HL-60 (cell line): Measurements from ENCODE around the gene SNAPIN.

Source experiments
- DNase-seq, 2 experiments: peaks; one replicate each; pipeline ENCODE4 v3.0.0-alpha.2; 2010 to 2020; ENCODE audit warnings: low read depth in 1 of 2, low spot score in 1 of 2
- H3K27ac ChIP-seq: fragments of 250-450 bp; sonication (Bioruptor Pico); replicated peaks from 2 replicates; pipeline ENCODE4 v1.5.1; 2020; ENCODE audit warnings: mild to moderate bottlenecking, moderate library complexity
- H3K27me3 ChIP-seq: fragments of 250-450 bp; sonication (Bioruptor Pico); 2 replicates; pipeline ENCODE4 v1.5.1; 2021; ENCODE audit warnings: mild to moderate bottlenecking, moderate library complexity; ENCODE audit not compliant: insufficient read depth, poor library complexity, severe bottlenecking
- H3K4me3 ChIP-seq: replicated peaks from 2 replicates; pipeline ENCODE4 v1.5.1; 2011; ENCODE audit warnings: mild to moderate bottlenecking, control low read depth, low read length; ENCODE audit not compliant: insufficient read depth
- GABPA ChIP-seq: IDR thresholded peaks from 2 replicates; pipeline ENCODE4 v1.6.1; 2012; ENCODE audit warnings: low read depth
- POLR2AphosphoS5 ChIP-seq: IDR thresholded peaks from 2 replicates; pipeline ENCODE4 v1.6.1; 2012; ENCODE audit warnings: low read depth
- REST ChIP-seq: IDR thresholded peaks from 2 replicates; pipeline ENCODE4 v1.6.1; 2012; ENCODE audit warnings: low read depth; ENCODE audit not compliant: insufficient replicate concordance
- SPI1 ChIP-seq: IDR thresholded peaks from 2 replicates; pipeline ENCODE4 v1.6.1; 2012; ENCODE audit warnings: low read depth, mild to moderate bottlenecking, borderline replicate concordance
- TF ChIP-seq, protein P1 (sequence below): IDR thresholded peaks from one replicate; pipeline ENCODE4 v1.5.1; 2011; ENCODE audit warnings: low read length, control low read depth, inconsistent platforms; ENCODE audit not compliant: insufficient read depth

Gene SNAPIN

GRCh38 chr1:153619171-153619570 is 39.3 kb upstream of the SNAPIN start:
- Histone ChIP-seq H3K27ac (no peak overlapping the region), H3K4me3 (no peak overlapping the region), H3K27me3 (no peaks in the 10 kb centered on the region)
- TF ChIP-seq, protein P1, sequence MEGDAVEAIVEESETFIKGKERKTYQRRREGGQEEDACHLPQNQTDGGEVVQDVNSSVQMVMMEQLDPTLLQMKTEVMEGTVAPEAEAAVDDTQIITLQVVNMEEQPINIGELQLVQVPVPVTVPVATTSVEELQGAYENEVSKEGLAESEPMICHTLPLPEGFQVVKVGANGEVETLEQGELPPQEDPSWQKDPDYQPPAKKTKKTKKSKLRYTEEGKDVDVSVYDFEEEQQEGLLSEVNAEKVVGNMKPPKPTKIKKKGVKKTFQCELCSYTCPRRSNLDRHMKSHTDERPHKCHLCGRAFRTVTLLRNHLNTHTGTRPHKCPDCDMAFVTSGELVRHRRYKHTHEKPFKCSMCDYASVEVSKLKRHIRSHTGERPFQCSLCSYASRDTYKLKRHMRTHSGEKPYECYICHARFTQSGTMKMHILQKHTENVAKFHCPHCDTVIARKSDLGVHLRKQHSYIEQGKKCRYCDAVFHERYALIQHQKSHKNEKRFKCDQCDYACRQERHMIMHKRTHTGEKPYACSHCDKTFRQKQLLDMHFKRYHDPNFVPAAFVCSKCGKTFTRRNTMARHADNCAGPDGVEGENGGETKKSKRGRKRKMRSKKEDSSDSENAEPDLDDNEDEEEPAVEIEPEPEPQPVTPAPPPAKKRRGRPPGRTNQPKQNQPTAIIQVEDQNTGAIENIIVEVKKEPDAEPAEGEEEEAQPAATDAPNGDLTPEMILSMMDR: no peak
- TF ChIP-seq REST (no peak), POLR2AphosphoS5 (no peak), SPI1 (no peak), GABPA (no peak)
- no peak for DNase-seq

GRCh38 chr1:153623101-153623500 is 35.4 kb upstream of the SNAPIN start:
- TF ChIP-seq POLR2AphosphoS5 (no peak), REST (no peak), SPI1 (no peak), GABPA (no peak)
- TF ChIP-seq, protein P1: no peak
- DNase-seq: no peak
- H3K4me3 ChIP-seq: no peak overlapping the region
- H3K27ac ChIP-seq: no peak overlapping the region
- H3K27me3 ChIP-seq: no peaks in the 10 kb centered on the region

GRCh38 chr1:153624965-153625611 is 33.4 kb upstream of the SNAPIN start:
- H3K27ac ChIP-seq: no peak overlapping the region
- no peak overlapping the region for H3K4me3 ChIP-seq
- no peak for TF ChIP-seq POLR2AphosphoS5
- no peak for TF ChIP-seq GABPA
- TF ChIP-seq REST: no peak
- TF ChIP-seq, protein P1: no peak
- TF ChIP-seq SPI1: no peak
- H3K27me3 ChIP-seq: no peaks in the 10 kb centered on the region
- no peak for DNase-seq
